ENCODE data around the gene SLC38A3. TPM values are rescaled to one million over a fixed set of nuclear protein-coding genes. Genes with fewer than 3 reads are reported as not detected.

Gene SLC38A3
- total RNA-seq, 1 donor from 2014 or later: not detected

DNA sequence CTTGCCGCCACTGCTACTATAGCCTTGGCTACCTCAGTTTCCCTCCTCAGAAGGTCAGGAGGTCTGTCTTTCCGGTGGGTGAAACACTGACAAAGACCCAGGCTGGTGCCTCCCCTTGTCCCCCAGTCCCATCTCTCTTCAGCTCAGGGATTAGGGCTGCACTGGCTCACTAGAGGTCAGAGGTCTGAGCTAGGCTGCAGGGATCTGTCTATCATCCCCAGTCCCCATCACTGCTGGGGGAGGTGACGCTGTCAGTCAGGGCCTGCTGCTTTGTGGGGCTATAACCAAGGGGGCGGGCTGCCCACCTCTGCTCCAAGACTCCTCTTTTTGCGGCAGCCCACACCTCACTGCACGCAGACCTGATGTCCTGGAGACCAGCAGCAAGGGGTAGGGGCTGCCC lies 36.3 kb upstream of the SLC38A3 start:
- Mint-ChIP-seq H3K27ac (ENCODE audit: unreplicated experiment) (no peak overlapping the region), H3K4me1 (ENCODE audit: low read depth, unreplicated experiment) (peaks cover 26% of the 10 kb centered on the region), H3K36me3 (ENCODE audit: unreplicated experiment) (no peaks in the 10 kb centered on the region), H3K9me3 (ENCODE audit: unreplicated experiment) (peaks cover 8% of the 10 kb centered on the region), H3K4me3 (ENCODE audit: unreplicated experiment) (no peak overlapping the region), H3K27me3 (ENCODE audit: unreplicated experiment) (peaks cover 4% of the 10 kb centered on the region)
- no peak for DNase-seq
- TF ChIP-seq, protein P1, sequence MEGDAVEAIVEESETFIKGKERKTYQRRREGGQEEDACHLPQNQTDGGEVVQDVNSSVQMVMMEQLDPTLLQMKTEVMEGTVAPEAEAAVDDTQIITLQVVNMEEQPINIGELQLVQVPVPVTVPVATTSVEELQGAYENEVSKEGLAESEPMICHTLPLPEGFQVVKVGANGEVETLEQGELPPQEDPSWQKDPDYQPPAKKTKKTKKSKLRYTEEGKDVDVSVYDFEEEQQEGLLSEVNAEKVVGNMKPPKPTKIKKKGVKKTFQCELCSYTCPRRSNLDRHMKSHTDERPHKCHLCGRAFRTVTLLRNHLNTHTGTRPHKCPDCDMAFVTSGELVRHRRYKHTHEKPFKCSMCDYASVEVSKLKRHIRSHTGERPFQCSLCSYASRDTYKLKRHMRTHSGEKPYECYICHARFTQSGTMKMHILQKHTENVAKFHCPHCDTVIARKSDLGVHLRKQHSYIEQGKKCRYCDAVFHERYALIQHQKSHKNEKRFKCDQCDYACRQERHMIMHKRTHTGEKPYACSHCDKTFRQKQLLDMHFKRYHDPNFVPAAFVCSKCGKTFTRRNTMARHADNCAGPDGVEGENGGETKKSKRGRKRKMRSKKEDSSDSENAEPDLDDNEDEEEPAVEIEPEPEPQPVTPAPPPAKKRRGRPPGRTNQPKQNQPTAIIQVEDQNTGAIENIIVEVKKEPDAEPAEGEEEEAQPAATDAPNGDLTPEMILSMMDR (IDR thresholded peaks at IDR 0.05; ENCODE audit: partially characterized antibody, unreplicated experiment): no peak

DNA sequence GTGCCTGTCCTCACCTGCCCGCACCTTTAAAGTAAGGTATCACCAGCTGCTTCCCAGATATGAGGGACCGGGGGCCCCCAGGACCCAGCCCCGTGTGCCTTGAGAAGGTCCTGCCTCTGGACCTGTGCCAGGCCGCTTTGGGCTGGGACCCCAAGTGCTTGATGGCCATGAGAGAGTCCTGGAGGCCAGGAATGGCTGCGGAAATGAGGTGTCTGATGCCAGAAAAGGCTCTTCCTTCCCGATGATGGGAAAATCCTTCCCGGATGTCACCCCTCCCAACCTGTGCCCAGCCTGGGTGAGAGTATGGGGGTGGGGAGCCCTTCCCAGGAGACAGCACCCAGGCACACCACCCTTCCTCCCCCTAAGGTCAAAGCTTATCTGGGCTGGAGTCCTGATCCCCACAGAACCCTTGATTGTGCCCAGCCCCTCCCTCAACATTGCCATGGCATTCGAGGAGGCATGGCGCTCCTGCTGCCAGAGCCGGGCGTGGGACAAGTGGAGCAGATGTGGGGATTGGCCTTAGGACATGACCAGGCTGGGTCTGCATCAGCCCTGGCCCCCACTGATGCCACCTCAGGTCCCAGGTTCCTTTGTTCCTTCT lies 35.7 kb upstream of the SLC38A3 start:
- Mint-ChIP-seq H3K36me3 (ENCODE audit: unreplicated experiment) (no peaks in the 10 kb centered on the region), H3K4me1 (ENCODE audit: low read depth, unreplicated experiment) (peaks cover 26% of the 10 kb centered on the region), H3K9me3 (ENCODE audit: unreplicated experiment) (peaks cover 8% of the 10 kb centered on the region), H3K27me3 (ENCODE audit: unreplicated experiment) (peaks cover 4% of the 10 kb centered on the region), H3K4me3 (ENCODE audit: unreplicated experiment) (no peak overlapping the region), H3K27ac (ENCODE audit: unreplicated experiment) (no peak overlapping the region)
- TF ChIP-seq, protein P1 (IDR thresholded peaks at IDR 0.05; ENCODE audit: partially characterized antibody, unreplicated experiment): no peak
- DNase-seq: no peak

DNA sequence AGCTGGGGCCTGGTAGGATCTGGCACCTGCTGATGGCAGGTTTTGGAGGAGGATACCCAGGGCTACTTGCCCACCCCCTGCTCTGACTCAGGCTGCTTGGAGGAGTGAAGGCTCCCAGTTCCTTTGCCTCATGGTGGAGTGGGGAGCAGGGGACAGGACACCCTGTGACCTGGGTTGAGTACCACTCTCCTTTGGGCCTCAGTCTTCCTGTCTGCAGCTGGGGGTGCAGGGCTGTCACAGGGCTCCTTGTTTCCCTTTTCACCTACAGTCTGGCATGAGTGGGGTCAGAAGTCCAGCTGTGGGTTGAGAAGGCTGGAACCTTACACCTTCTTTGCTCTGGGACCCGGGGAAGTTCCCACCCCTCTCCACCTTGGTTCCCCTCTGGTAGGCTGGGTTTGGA lies 35.2 kb upstream of the SLC38A3 start:
- peaks cover under 1% of the 10 kb centered on the region for H3K27me3 Mint-ChIP-seq (ENCODE audit: unreplicated experiment)
- no peak overlapping the region for H3K4me3 Mint-ChIP-seq (ENCODE audit: unreplicated experiment)
- H3K27ac Mint-ChIP-seq (ENCODE audit: unreplicated experiment): no peak overlapping the region
- H3K36me3 Mint-ChIP-seq (ENCODE audit: unreplicated experiment): no peaks in the 10 kb centered on the region
- DNase-seq: no peak
- TF ChIP-seq, protein P1 (IDR thresholded peaks at IDR 0.05; ENCODE audit: partially characterized antibody, unreplicated experiment): no peak
- peaks cover 21% of the 10 kb centered on the region for H3K4me1 Mint-ChIP-seq (ENCODE audit: low read depth, unreplicated experiment)
- H3K9me3 Mint-ChIP-seq (ENCODE audit: unreplicated experiment): peaks cover 8% of the 10 kb centered on the region

DNA sequence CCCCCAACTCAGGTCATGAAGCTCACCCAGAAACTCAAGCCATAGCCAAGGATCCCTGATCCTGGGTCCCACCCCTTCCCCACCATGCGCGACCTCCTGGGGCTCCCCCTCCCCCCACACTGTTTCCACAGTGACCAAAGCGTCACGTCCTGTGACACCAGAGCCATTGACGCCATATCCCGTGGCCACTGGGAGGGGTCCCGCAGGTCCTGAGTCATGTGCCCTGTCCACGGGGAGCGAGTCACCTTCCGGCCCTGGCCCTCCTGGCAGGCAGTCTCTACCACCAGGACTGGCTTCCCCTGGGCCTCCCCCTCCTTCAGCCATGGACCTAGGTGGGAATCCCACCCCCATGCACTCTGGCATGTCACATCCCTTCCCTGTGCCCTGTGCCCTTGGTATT lies 34.4 kb upstream of the SLC38A3 start:
- no peak overlapping the region for H3K4me3 Mint-ChIP-seq (ENCODE audit: unreplicated experiment)
- TF ChIP-seq, protein P1 (IDR thresholded peaks at IDR 0.05; ENCODE audit: partially characterized antibody, unreplicated experiment): no peak
- H3K4me1 Mint-ChIP-seq (ENCODE audit: low read depth, unreplicated experiment): peaks cover 15% of the 10 kb centered on the region
- H3K27me3 Mint-ChIP-seq (ENCODE audit: unreplicated experiment): no peaks in the 10 kb centered on the region
- peaks cover 8% of the 10 kb centered on the region for H3K9me3 Mint-ChIP-seq (ENCODE audit: unreplicated experiment)
- no peaks in the 10 kb centered on the region for H3K36me3 Mint-ChIP-seq (ENCODE audit: unreplicated experiment)
- no peak overlapping the region for H3K27ac Mint-ChIP-seq (ENCODE audit: unreplicated experiment)
- DNase-seq: no peak

DNA sequence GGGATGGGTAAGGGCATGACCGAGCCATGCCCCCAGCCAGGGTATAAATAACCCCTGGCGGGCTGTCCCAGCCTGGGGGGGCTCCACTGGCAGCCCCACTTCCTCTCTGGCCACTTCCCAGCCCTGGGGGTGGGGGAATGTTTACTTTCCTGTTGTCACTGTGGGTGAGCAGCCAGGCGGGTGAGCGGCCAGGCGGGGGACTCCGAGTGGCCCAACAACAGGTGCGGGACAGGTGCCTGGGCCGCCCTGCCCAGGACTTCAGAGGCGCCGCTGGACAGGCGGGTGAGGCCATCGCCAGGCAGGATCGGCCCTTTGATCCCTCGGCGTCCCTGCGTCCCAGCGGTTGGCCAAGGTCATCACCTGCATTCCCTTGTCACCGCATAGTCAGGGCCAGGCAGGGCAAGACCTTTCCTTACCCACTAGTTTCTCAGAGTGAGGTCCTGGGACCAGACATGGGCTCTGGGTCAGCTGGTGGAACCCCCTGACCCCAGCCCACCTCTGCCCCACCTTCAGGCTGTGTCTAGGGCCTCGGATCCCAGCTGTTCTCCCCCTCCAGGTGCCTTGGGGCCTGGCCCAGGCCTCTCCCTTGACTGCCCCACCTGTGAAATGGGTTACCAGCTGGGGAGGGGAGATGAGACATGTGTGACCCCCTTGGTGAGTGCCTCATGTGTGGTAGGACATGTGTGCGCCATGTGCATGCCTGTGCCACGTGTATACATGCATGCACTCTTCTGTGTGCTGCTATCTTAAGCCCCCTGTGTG lies 33.4 kb upstream of the SLC38A3 start:
- H3K27me3 Mint-ChIP-seq (ENCODE audit: unreplicated experiment): no peaks in the 10 kb centered on the region
- DNase-seq: no peak
- H3K4me1 Mint-ChIP-seq (ENCODE audit: low read depth, unreplicated experiment): peaks cover 11% of the 10 kb centered on the region
- no peaks in the 10 kb centered on the region for H3K36me3 Mint-ChIP-seq (ENCODE audit: unreplicated experiment)
- no peak overlapping the region for H3K27ac Mint-ChIP-seq (ENCODE audit: unreplicated experiment)
- TF ChIP-seq, protein P1 (IDR thresholded peaks at IDR 0.05; ENCODE audit: partially characterized antibody, unreplicated experiment): no peak
- H3K4me3 Mint-ChIP-seq (ENCODE audit: unreplicated experiment): no peak overlapping the region
- peaks cover 8% of the 10 kb centered on the region for H3K9me3 Mint-ChIP-seq (ENCODE audit: unreplicated experiment)
